ENCODE results near the gene SARDH. TPM values are rescaled to one million over a fixed set of nuclear protein-coding genes. Genes with fewer than 3 reads are reported as not detected.

SARDH gene
- total RNA-seq, 1 experiment from 2014 or later = 9.9 TPM

- Histone ChIP-seq H3K27ac (no peak overlapping the region), H3K4me2 (no peak overlapping the region), H3K9me3 (ENCODE audit: insufficient read depth, low read depth) (no peaks in the 10 kb centered on the region), H3K36me3 (ENCODE audit: low read depth) (no peaks in the 10 kb centered on the region), H3F3A (ENCODE audit: insufficient read depth, low read depth) (no peaks in the 10 kb centered on the region), H2AFZ (no peak overlapping the region), H3K4me3 (no peak overlapping the region), H3K4me1 (replicated peaks; ENCODE audit: insufficient read depth) (no peaks in the 10 kb centered on the region), H3K79me2 (ENCODE audit: low read depth) (no peaks in the 10 kb centered on the region), H3K9me2 (ENCODE audit: insufficient read depth) (no peaks in the 10 kb centered on the region), H3K27me3 (ENCODE audit: insufficient read depth, low read depth) (peaks cover 62% of the 10 kb centered on the region), H4K20me1 (ENCODE audit: insufficient read depth) (no peaks in the 10 kb centered on the region; the same call in 1 of the 2 replicates)
- no peak for TF ChIP-seq EZH2 (IDR thresholded peaks at IDR 0.05; ENCODE audit: low read depth)
- TF ChIP-seq CTCF (conservative IDR thresholded peaks at IDR 0.05) = no peak
- CTCF ChIA-PET = interaction anchor here (1.4 kb wide), 1 partner anchor 278 kb away, joined by 4 read pairs; no protein-coding TSS in a partner anchor
- DNase-seq = no peak
- no TSS peak for BruUV-seq (replicated peaks)
- intact Hi-C loops (cut with micrococcal nuclease; ENCODE audit: unreplicated experiment) = no loop called here
- POLR2A ChIA-PET (ENCODE audit: unreplicated experiment) = no interaction called here
Measured at GRCh38 chr9:133716564-133717112, 21.5 kb downstream of the SARDH start.

DNA sequence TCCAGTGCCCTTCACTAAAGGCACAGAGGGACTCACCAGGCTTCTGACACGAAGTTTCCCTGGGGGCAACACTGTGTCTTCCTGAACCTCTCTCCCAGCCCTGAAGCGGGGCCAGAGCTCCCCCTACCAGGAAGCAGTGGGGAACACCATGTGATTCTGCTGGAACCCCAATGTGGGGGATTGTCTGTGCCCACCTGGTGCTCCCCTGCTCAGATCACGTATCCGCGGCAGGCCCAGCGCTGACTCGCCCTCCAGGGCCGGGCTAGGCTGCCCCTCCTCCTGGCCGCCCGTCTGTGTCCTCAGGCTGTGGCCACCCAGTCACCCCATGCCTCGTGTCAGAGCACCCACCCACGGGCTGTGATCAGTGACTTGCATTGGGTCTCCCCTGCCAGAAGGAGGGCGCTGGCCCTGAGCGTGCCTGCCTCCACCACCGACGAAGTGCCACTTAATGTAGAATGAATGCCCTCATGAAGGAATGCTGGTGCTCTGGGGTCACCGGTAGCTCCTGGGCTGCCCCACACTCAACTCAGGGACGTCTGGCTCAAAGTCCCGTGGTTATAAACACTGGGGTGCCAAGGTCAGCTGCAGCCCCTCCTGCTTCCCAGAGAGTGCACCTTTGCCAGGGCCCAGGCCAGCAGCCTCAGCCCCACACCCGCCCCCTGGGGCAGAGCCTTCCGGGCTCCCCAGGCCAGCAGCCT lies 22.1 kb downstream of the SARDH start:
- Histone ChIP-seq H3F3A (ENCODE audit: insufficient read depth, low read depth) (no peaks in the 10 kb centered on the region), H3K79me2 (ENCODE audit: low read depth) (no peaks in the 10 kb centered on the region), H3K27me3 (ENCODE audit: insufficient read depth, low read depth) (peaks cover 57% of the 10 kb centered on the region), H3K9me3 (ENCODE audit: insufficient read depth, low read depth) (no peaks in the 10 kb centered on the region), H3K36me3 (ENCODE audit: low read depth) (no peaks in the 10 kb centered on the region), H4K20me1 (ENCODE audit: insufficient read depth) (no peaks in the 10 kb centered on the region; the same call in 1 of the 2 replicates), H3K9me2 (ENCODE audit: insufficient read depth) (no peaks in the 10 kb centered on the region), H3K4me3 (no peak overlapping the region), H3K4me2 (no peak overlapping the region), H3K27ac (no peak overlapping the region), H2AFZ (no peak overlapping the region), H3K4me1 (replicated peaks; ENCODE audit: insufficient read depth) (no peaks in the 10 kb centered on the region)
- no TSS peak for BruUV-seq (replicated peaks)
- intact Hi-C loops (cut with micrococcal nuclease; ENCODE audit: unreplicated experiment) = no loop called here
- peak in 1 of 2 experiments; percentile 38 for DNase-seq
- POLR2A ChIA-PET (ENCODE audit: unreplicated experiment) = no interaction called here
- TF ChIP-seq EZH2 (IDR thresholded peaks at IDR 0.05; ENCODE audit: low read depth) (no peak), CTCF (conservative IDR thresholded peaks at IDR 0.05) (peak; percentile 46; the same call in 1 of the 2 replicates)
- CTCF ChIA-PET = interaction anchor here (0.6 to 1.4 kb wide), 2 partner anchors 270 to 279 kb away, joined by 3 to 4 read pairs; no protein-coding TSS in a partner anchor

- no peaks in the 10 kb centered on the region for H3K4me1 ChIP-seq (replicated peaks; ENCODE audit: insufficient read depth)
- no peaks in the 10 kb centered on the region for H3K9me2 ChIP-seq (ENCODE audit: insufficient read depth)
- no peak overlapping the region for H3K4me2 ChIP-seq
- BruUV-seq (replicated peaks) = no TSS peak
- H3F3A ChIP-seq (ENCODE audit: insufficient read depth, low read depth) = no peaks in the 10 kb centered on the region
- H3K36me3 ChIP-seq (ENCODE audit: low read depth) = no peaks in the 10 kb centered on the region
- DNase-seq = no peak
- H3K4me3 ChIP-seq = no peak overlapping the region
- no peaks in the 10 kb centered on the region; the same call in 1 of the 2 replicates for H4K20me1 ChIP-seq (ENCODE audit: insufficient read depth)
- H3K79me2 ChIP-seq (ENCODE audit: low read depth) = no peaks in the 10 kb centered on the region
- H3K27me3 ChIP-seq (ENCODE audit: insufficient read depth, low read depth) = peaks cover 51% of the 10 kb centered on the region
- intact Hi-C loops (cut with micrococcal nuclease; ENCODE audit: unreplicated experiment) = no loop called here
- ChIA-PET CTCF (interaction anchor here (0.6 to 1.4 kb wide), 3 partner anchors 172 to 280 kb away, joined by 3 to 4 read pairs (median 4); no protein-coding TSS in a partner anchor), POLR2A (ENCODE audit: unreplicated experiment) (interaction anchor here (0.6 kb wide), 2 partner anchors 156 to 176 kb away, joined by 3 to 6 read pairs; no protein-coding TSS in a partner anchor)
- TF ChIP-seq CTCF (conservative IDR thresholded peaks at IDR 0.05) (no peak), EZH2 (IDR thresholded peaks at IDR 0.05; ENCODE audit: low read depth) (no peak)
- no peaks in the 10 kb centered on the region for H3K9me3 ChIP-seq (ENCODE audit: insufficient read depth, low read depth)
- H3K27ac ChIP-seq = no peak overlapping the region
- no peak overlapping the region for H2AFZ ChIP-seq
Measured at GRCh38 chr9:133715295-133715865, 22.8 kb downstream of the SARDH start.

Data from PC-9 (cell line).